ENCODE data around the gene PHTF2.

PHTF2 gene

DNA sequence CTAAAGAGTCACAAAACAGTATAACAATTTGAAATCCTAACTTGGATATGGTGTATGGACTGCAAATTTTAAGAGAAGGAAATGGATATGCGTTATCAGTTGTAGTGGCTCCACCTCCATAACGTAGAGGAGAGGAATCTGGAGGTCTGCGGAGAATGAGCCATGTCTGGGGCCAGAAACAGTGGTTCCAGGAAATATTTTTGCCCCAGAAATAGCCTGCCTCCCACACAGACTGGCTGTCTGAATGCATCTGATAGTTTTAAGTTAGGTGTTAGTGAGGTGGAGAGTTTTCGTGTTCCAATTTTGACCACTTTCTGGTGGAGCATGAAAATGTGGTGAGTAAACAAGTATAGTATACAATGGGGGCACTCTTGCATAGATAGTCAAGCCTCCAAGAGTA is 1.6 kb downstream of the PHTF2 start:
- TF ChIP-seq FOXP2 (optimal IDR thresholded peaks at IDR 0.05; ENCODE audit: borderline replicate concordance, extremely low read depth, extremely low read length, insufficient read depth) (no peak), REST (IDR thresholded peaks at IDR 0.05; ENCODE audit: insufficient read depth in 1 of 2, low read depth in 2 of 2, low read length in 2 of 2) (no peak), TAF1 (IDR thresholded peaks at IDR 0.05; ENCODE audit: borderline replicate concordance, insufficient read depth, low read length) (no peak), POLR2AphosphoS5 (IDR thresholded peaks at IDR 0.05; ENCODE audit: low read depth, low read length) (no peak), SIN3A (IDR thresholded peaks at IDR 0.05; ENCODE audit: borderline replicate concordance, insufficient read depth, low read length) (no peak)

- TF ChIP-seq FOXP2 (optimal IDR thresholded peaks at IDR 0.05; ENCODE audit: borderline replicate concordance, extremely low read depth, extremely low read length, insufficient read depth) (no peak), REST (IDR thresholded peaks at IDR 0.05; ENCODE audit: insufficient read depth in 1 of 2, low read depth in 2 of 2, low read length in 2 of 2) (no peak), SIN3A (IDR thresholded peaks at IDR 0.05; ENCODE audit: borderline replicate concordance, insufficient read depth, low read length) (no peak), POLR2AphosphoS5 (IDR thresholded peaks at IDR 0.05; ENCODE audit: low read depth, low read length) (no peak), TAF1 (IDR thresholded peaks at IDR 0.05; ENCODE audit: borderline replicate concordance, insufficient read depth, low read length) (no peak)
Measured at GRCh38 chr7:77800730-77801129, 2.2 kb downstream of the PHTF2 start.

GRCh38 chr7:77802557-77803405 is 4.2 kb downstream of the PHTF2 start:
- TF ChIP-seq FOXP2 (optimal IDR thresholded peaks at IDR 0.05; ENCODE audit: borderline replicate concordance, extremely low read depth, extremely low read length, insufficient read depth), result no peak
- TF ChIP-seq REST (IDR thresholded peaks at IDR 0.05; ENCODE audit: insufficient read depth in 1 of 2, low read depth in 2 of 2, low read length in 2 of 2), result no peak
- TF ChIP-seq POLR2AphosphoS5 (IDR thresholded peaks at IDR 0.05; ENCODE audit: low read depth, low read length), result no peak
- TF ChIP-seq TAF1 (IDR thresholded peaks at IDR 0.05; ENCODE audit: borderline replicate concordance, insufficient read depth, low read length), result no peak
- TF ChIP-seq SIN3A (IDR thresholded peaks at IDR 0.05; ENCODE audit: borderline replicate concordance, insufficient read depth, low read length), result no peak

GRCh38 chr7:77806425-77806824 is 7.9 kb downstream of the PHTF2 start:
- TF ChIP-seq POLR2AphosphoS5 (IDR thresholded peaks at IDR 0.05; ENCODE audit: low read depth, low read length) (no peak), FOXP2 (optimal IDR thresholded peaks at IDR 0.05; ENCODE audit: borderline replicate concordance, extremely low read depth, extremely low read length, insufficient read depth) (no peak), SIN3A (IDR thresholded peaks at IDR 0.05; ENCODE audit: borderline replicate concordance, insufficient read depth, low read length) (no peak), TAF1 (IDR thresholded peaks at IDR 0.05; ENCODE audit: borderline replicate concordance, insufficient read depth, low read length) (no peak), REST (IDR thresholded peaks at IDR 0.05; ENCODE audit: insufficient read depth in 1 of 2, low read depth in 2 of 2, low read length in 2 of 2) (no peak)

Data from PFSK-1 (cell line).